DMS 273 (cell line): ENCODE measurements around the gene ENGASE.

Experiments used
- DNase-seq: peaks from one replicate; lab custom pipeline; 2025; ENCODE audit not compliant: unreplicated experiment; lab: John Stamatoyannopoulos, UW

ENGASE gene

GRCh38 chr17:79091226-79091670 lies 16.6 kb downstream of the ENGASE start:
- no peak for DNase-seq

DNA sequence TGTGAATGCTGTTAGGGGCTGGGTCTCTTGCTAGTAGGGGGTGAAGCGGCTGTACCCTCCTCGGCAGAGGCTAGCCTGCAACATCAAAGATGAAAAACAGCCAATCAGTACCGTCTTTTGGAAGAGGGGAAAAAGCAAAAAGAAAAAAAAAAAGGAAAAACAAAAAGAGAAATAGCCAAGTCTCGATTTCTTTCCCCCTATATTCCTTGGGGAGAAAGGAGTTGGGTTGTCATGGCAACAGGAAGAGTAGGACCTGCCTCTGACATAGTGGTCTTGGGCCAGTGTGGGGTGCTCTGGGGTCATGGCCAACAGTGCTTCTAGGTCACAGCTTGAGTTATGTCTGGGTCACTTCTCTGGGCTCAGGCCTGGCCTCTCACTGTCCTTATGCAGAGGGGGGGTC lies 17.9 kb downstream of the ENGASE start:
- no peak for DNase-seq

- no peak for DNase-seq
These were observed 18.6 kb downstream of the ENGASE start for GRCh38 chr17:79093270-79093669.

DNA sequence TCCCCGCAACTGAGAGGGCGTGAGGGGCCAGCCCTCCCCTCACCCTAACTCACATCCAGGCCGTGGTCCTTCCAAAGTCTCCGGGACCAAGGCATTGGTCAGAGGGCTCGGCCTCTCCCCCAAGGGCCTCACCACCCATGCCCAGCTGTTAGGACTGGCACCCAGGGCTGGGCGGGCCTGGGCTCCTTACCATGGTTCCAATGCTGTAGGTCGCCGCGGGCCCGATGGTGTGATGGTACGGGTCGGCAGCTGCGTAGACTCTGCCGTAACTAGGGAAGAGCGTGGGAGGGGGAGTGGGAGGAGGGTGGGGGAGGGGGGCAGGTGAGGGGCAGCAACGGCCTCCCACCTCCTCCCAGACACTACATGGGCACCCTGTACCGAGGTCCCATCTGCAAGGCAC lies 19.6 kb downstream of the ENGASE start:
- no peak for DNase-seq

- DNase-seq: peak; percentile 41
These were observed 20.9 kb downstream of the ENGASE start for GRCh38 chr17:79095345-79096055.

DNA sequence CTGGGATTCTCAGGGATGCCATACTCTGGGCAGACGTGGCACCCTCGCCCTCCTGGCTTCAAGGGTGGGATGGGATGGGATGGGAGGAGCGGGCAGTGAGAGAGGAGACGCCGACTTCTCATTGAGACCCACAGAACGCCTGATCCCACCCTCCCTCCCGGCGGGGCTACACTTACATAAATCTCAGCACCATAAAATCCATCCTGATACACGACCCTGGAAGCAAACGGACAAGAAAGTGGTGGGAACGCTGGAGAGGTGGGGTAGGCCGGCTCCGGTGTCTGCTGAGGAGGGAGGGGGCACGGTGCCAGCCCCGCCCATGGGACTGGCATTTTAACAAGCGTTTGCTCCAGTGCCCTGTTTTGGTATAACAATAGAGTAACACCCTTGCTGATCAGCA lies 21.9 kb downstream of the ENGASE start:
- no peak for DNase-seq

DNA sequence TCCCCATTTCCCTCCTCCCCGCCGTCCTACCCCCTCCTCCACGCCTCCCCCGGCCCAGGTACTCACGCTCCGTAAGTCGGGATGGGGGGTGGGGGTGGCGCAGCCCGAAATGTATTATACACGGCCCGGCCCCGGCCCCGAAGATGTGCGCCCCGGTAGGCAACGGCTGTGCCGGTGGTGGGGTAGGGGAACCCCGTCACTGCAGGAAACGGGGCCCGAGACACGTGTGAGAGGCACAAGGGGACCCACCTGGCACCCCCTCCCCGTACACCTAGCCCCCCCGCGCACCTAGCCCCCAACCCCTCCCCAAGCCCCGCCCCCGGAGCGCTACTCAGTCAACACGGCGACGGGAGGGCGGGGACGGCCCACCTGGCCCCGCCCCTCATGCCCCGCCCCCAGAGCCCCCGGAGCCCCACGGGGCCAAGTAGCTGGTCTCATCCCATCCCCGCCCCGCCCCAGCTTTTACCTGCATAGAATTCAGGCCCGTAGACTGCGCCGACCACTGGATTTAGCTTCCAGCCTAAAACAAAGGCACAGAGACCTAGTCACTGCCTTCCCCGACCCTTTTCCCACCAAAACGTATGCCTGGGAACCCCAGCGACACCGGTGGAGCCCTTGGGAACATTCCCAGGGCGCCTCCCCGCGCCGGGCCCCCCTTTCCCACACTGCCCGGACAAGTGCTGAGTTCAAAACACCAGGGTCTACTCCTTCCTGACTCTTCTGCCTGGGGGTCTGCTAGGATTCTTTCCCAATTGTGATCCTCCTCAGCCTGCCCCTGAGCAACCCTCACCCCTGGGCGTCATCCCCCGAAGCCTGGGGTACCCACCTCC lies 22.8 kb downstream of the ENGASE start:
- DNase-seq: no peak

- DNase-seq: no peak
These were observed 23.8 kb downstream of the ENGASE start for GRCh38 chr17:79098282-79098867.

GRCh38 chr17:79100405-79100804 lies 25.8 kb downstream of the ENGASE start:
- DNase-seq: no peak

- no peak for DNase-seq
These were observed 26.6 kb downstream of the ENGASE start for GRCh38 chr17:79101111-79101673.

- DNase-seq: no peak
These were observed 27.6 kb downstream of the ENGASE start for GRCh38 chr17:79102214-79102613.

DNA sequence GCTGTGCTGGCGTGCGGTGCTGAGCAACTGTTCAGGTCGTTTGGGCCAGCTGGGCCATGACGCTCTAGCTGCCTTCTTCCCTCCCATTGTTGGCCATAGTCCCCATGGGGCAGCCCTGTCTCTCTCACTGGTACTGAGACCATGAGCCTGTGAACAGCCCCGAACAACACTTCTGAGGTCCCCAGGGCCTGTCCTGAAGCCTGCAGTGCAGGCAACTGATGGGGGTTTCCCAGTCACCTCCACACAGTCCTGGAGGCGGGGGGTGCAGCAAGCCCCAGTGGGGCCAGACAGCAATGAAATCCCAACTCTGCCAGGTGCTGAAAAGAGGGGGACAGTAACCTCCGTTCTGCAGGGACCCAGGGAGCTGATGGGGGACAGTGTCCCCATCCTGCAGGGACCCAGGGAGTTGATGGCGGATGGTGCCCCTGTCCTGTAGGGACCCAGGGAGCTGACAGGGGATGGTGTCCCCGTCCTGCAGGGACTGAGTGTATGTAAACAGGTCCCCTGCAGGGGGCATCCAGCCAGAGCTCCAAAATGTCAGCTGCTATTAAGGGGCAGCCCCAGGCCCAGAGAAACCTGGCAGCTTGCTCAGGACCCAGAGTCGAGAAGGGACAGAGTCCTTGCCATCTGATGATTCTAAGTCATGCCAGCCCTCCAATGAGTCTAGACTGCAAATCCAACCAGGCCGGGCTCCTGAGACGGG lies 30.4 kb downstream of the ENGASE start:
- peak; percentile 28 for DNase-seq

- DNase-seq: no peak
These were observed 31.3 kb downstream of the ENGASE start for GRCh38 chr17:79105937-79106336.

DNA sequence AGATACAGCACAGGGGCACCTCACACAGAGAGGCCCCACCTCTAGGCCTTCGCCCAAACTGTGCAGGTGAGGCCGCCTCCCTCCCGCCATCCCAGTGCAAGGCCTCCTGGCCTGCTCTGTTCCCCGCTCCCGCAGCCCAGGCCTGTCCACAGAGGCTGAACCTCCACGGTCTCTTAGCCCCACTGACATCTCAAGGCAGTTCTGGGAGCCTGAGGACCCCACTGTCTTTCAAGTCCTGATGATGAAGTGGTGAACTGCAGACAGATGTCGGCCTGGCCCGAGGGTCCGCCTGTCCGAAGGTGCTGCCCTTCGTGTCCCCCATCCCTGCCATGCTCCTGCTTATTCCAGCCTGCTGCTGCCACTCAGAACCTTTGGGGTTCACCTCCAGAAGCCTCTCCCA lies 32.3 kb downstream of the ENGASE start:
- DNase-seq: no peak

GRCh38 chr17:79107499-79108231 lies 33.0 kb downstream of the ENGASE start:
- no peak for DNase-seq

DNA sequence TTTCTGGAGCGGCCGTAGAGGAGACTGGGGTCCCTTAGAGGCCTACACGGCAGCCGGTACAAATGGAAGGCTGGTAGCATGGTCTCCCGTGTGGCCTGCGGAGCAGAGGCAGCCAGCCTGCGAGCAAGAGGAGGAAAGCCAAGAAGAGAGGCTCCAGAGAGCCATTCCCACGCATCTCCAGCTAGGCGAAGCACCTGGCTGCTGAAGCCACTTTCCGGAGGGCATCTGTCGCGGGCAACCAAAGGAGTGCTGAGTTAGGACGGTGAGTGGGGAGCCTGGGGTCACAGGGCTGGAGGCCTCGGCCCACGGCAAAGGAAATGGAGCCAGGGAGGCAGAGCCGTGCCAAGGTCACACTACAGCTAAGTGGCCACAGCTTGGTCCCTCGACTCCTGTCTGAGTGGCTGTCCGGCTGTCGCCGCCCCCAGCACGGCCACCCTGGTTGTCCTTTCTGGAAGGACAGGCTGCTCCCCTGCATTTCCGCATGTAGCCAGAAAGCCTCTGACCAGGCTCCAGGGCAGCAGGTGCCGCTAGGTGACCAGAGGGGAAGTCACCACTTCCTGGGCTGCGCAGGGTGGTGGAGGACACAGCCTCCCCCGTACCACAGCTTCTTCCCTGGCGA lies 33.7 kb downstream of the ENGASE start:
- no peak for DNase-seq

GRCh38 chr17:79108870-79109269 lies 34.2 kb downstream of the ENGASE start:
- DNase-seq: no peak

DNA sequence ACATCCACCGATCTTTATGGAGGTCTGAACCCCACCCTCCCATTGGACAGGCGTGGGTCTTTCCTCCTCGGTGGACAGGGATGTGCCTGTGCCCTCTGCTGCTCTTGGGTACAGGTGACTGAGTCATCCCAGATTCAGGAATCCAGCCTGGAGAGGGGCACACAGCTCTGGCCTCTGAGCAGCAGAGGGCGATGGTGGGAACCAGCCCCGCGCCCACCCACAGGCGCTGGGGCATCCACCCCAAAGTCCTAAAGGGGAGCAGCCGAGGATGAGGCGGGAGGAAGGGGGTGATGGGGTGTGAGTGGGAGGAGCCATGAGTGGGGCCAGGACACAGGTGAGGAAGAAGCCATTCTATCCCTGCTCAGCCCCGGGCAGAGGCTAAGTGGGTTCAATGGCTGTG lies 35.0 kb downstream of the ENGASE start:
- peak; percentile 37 for DNase-seq

- DNase-seq: no peak
These were observed 36.5 kb downstream of the ENGASE start for GRCh38 chr17:79111097-79111496.

DNA sequence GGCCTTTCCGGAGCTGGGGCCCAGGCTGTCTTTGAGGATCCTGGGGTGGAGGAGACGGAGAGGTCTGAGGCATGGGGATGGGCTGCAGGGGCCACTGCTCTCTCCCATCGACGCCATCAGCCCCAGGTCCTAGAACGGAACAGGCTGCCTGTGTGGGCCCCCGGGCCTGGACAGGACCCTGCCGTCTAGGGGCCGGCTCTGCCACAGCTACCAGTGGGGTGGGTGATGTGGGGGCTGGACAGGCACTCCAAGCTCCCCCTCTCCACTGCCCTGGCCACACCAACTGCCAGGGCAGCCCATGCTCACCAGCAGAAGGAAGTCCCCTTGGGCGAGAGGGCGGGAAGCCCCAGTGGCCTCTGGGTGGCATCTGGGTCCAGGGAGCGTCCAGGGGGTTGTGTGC lies 37.8 kb downstream of the ENGASE start:
- DNase-seq: no peak
